NCI-H82 treated with DMSO at 0.1 percent for 48 hours (cell line): Measurements from ENCODE around the gene TSSC4.

Experiments
- DNase-seq: peaks from one replicate; lab custom pipeline; 2025; ENCODE audit not compliant: unreplicated experiment; lab: John Stamatoyannopoulos, UW

The TSSC4 gene

GRCh38 chr11:2368851-2369180 is 31.7 kb upstream of the TSSC4 start:
- no peak for DNase-seq

GRCh38 chr11:2369320-2369719 is 31.2 kb upstream of the TSSC4 start:
- no peak for DNase-seq

GRCh38 chr11:2369896-2370295 is 30.7 kb upstream of the TSSC4 start:
- no peak for DNase-seq

- no peak for DNase-seq
Observed at GRCh38 chr11:2374456-2375201, 25.9 kb upstream of the TSSC4 start.

GRCh38 chr11:2375341-2375853 is 25.2 kb upstream of the TSSC4 start:
- no peak for DNase-seq

GRCh38 chr11:2375964-2376551 is 24.5 kb upstream of the TSSC4 start:
- DNase-seq: no peak

- no peak for DNase-seq
Observed at GRCh38 chr11:2376751-2377451, 23.6 kb upstream of the TSSC4 start, which contains the start of gene CD81. Gene CD81 (plus strand): TSS chr11:2377310. CDS start chr11:2377550, 240 bp downstream.

GRCh38 chr11:2377511-2378443 is 22.8 kb upstream of the TSSC4 start:
- no peak for DNase-seq

- DNase-seq: no peak
Observed at GRCh38 chr11:2378527-2379210, 21.9 kb upstream of the TSSC4 start.

GRCh38 chr11:2379466-2380174 is 20.9 kb upstream of the TSSC4 start:
- DNase-seq: no peak

- no peak for DNase-seq
Observed at GRCh38 chr11:2380396-2380795, 20.2 kb upstream of the TSSC4 start.

- DNase-seq: no peak
Observed at GRCh38 chr11:2380807-2381350, 19.7 kb upstream of the TSSC4 start.

GRCh38 chr11:2381494-2382128 is 18.9 kb upstream of the TSSC4 start:
- DNase-seq: no peak

GRCh38 chr11:2382129-2382517 is 18.4 kb upstream of the TSSC4 start:
- no peak for DNase-seq

GRCh38 chr11:2382936-2383851 is 17.4 kb upstream of the TSSC4 start:
- no peak for DNase-seq

GRCh38 chr11:2383852-2384804 is 16.4 kb upstream of the TSSC4 start:
- no peak for DNase-seq
